A549 (cell line): ENCODE results near the gene KATNBL1.

Experiments
- CHD2 ChIP-seq: fragments of 150-350 bp; IDR thresholded peaks from 2 replicates; pipeline ENCODE4 v1.6.1; 2014; ENCODE audit warnings: low read length; ENCODE audit not compliant: partially characterized antibody
- EHMT2 ChIP-seq: fragments of 200-600 bp; sonication (generic); IDR thresholded peaks from 2 replicates; pipeline ENCODE4 v1.6.1; 2016; ENCODE audit warnings: antibody characterized with exemption, low read depth, mild to moderate bottlenecking, moderate library complexity
- EP300 ChIP-seq, 2 experiments: fragments of >200 bp; sonication (Bioruptor Twin); formaldehyde crosslinking; IDR thresholded peaks; 2 replicates in 1 of 2; 3 replicates in 1 of 2; pipeline ENCODE4 v1.6.1; 2016 to 2017
- FOSL2 ChIP-seq, 2 experiments: fragments of 450-650 bp in 1 of 2; fragments of >200 bp in 1 of 2; sonication (Bioruptor Twin) in 1 of 2; formaldehyde crosslinking; IDR thresholded peaks; 2 replicates each; pipeline versions ENCODE4 v1.5.0 to v1.6.1; 2016 to 2020; ENCODE audit warnings: mild to moderate bottlenecking in 1 of 2, moderate library complexity in 1 of 2
- SREBF2 ChIP-seq: fragments of 450-650 bp; IDR thresholded peaks from 2 replicates; pipeline ENCODE4 v1.6.1; 2014; ENCODE audit warnings: mild to moderate bottlenecking, moderate library complexity
- ZSCAN20 ChIP-seq: fragments of 250-450 bp; sonication (Bioruptor Pico); IDR thresholded peaks from 2 replicates; pipeline ENCODE4 v1.8.0; 2022; ENCODE audit warnings: mild to moderate bottlenecking, moderate library complexity
- TF ChIP-seq, protein P1 (sequence below): fragments of >200 bp; sonication (Bioruptor Twin); formaldehyde crosslinking; IDR thresholded peaks from 3 replicates; pipeline ENCODE4 v1.5.1; 2016
- TF ChIP-seq, protein P2 (sequence below): fragments of 250-450 bp; sonication (Bioruptor Pico); IDR thresholded peaks from 2 replicates; pipeline ENCODE4 v1.5.0; 2021; ENCODE audit warnings: mild to moderate bottlenecking, moderate library complexity, borderline replicate concordance

DNA sequence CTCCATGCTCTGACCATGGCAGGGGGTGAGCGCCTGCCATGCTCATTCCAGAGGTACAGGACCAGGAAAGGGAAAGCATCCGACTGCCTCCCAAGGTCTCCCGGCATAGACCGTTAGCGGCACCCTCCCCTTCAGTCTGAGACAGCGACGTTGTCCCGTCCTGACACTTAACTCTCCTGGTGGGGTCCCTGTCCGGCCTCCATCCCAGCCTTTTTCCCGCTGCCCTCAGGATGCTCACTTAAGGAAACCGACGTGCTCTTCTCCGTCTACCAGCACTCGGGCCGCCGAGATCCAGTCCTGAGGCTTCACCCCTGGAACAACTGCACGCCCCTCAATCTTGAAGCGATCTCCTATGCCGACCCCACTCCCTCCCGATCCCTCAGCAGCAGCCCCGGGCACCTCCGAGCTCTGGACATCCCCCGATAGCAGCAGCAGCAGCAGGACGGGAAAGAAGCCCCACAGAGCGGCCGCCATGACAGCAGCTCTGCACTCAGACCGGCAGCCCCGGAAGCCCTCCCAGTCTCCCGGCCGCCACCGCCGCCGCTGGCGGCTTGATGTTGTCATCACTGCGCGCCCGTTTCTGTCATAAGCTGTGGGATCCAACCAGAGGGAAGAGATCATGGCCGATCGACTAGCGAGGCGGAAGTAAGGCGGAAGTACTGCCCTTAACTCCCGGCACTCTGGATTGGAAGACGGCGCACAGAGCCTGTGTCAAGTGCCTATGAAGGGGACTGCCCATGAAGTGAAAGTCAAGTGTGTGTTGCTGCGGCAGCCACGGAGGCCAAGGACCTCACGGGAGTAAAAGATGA, 108.3 kb downstream of the KATNBL1 start, which contains the start of the genes EMC7 and PGBD4:
- TF ChIP-seq, protein P1, sequence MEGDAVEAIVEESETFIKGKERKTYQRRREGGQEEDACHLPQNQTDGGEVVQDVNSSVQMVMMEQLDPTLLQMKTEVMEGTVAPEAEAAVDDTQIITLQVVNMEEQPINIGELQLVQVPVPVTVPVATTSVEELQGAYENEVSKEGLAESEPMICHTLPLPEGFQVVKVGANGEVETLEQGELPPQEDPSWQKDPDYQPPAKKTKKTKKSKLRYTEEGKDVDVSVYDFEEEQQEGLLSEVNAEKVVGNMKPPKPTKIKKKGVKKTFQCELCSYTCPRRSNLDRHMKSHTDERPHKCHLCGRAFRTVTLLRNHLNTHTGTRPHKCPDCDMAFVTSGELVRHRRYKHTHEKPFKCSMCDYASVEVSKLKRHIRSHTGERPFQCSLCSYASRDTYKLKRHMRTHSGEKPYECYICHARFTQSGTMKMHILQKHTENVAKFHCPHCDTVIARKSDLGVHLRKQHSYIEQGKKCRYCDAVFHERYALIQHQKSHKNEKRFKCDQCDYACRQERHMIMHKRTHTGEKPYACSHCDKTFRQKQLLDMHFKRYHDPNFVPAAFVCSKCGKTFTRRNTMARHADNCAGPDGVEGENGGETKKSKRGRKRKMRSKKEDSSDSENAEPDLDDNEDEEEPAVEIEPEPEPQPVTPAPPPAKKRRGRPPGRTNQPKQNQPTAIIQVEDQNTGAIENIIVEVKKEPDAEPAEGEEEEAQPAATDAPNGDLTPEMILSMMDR: no peak
- TF ChIP-seq ZSCAN20 (CRISPR knock-in tag): no peak
- TF ChIP-seq CHD2: no peak
- no peak for TF ChIP-seq EHMT2
- TF ChIP-seq SREBF2: no peak
- TF ChIP-seq, protein P2, sequence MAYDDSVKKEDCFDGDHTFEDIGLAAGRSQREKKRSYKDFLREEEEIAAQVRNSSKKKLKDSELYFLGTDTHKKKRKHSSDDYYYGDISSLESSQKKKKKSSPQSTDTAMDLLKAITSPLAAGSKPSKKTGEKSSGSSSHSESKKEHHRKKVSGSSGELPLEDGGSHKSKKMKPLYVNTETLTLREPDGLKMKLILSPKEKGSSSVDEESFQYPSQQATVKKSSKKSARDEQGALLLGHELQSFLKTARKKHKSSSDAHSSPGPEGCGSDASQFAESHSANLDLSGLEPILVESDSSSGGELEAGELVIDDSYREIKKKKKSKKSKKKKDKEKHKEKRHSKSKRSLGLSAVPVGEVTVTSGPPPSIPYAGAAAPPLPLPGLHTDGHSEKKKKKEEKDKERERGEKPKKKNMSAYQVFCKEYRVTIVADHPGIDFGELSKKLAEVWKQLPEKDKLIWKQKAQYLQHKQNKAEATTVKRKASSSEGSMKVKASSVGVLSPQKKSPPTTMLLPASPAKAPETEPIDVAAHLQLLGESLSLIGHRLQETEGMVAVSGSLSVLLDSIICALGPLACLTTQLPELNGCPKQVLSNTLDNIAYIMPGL (CRISPR knock-in tag): no peak
- no peak for TF ChIP-seq FOSL2 (IDR thresholded peaks at IDR 0.05)
- 0 out of 2 replicates have a peak, but pooled peaks have one; percentile 12 for TF ChIP-seq FOSL2 (CRISPR knock-in tag; IDR thresholded peaks at IDR 0.05)
- TF ChIP-seq EP300 (IDR thresholded peaks at IDR 0.05): no peak
